Measurements from ENCODE around the gene NCK2.

Gene NCK2

GRCh38 chr2:105857076-105857740, 112.5 kb downstream of the NCK2 start:
- no peak for DNase-seq

- DNase-seq = no peak
Measured at GRCh38 chr2:105858868-105859693, 114.4 kb downstream of the NCK2 start.

GRCh38 chr2:105859694-105859951, 114.9 kb downstream of the NCK2 start:
- no peak for DNase-seq

GRCh38 chr2:105860567-105860966, 115.9 kb downstream of the NCK2 start:
- DNase-seq = no peak

- DNase-seq = no peak
Measured at GRCh38 chr2:105861200-105861599, 116.5 kb downstream of the NCK2 start.

- no peak for DNase-seq
Measured at GRCh38 chr2:105862843-105863242, 118.1 kb downstream of the NCK2 start.

GRCh38 chr2:105864262-105864661, 119.5 kb downstream of the NCK2 start:
- DNase-seq = no peak

- no peak for DNase-seq
Measured at GRCh38 chr2:105865222-105865913, 120.7 kb downstream of the NCK2 start.

GRCh38 chr2:105866216-105867185, 121.8 kb downstream of the NCK2 start:
- DNase-seq = no peak

GRCh38 chr2:105867587-105867986, 122.9 kb downstream of the NCK2 start:
- DNase-seq = no peak

GRCh38 chr2:105868060-105868459, 123.3 kb downstream of the NCK2 start:
- DNase-seq = no peak

GRCh38 chr2:105869341-105869740, 124.6 kb downstream of the NCK2 start:
- DNase-seq = no peak

GRCh38 chr2:105870062-105870461, 125.3 kb downstream of the NCK2 start:
- no peak for DNase-seq

- DNase-seq = no peak
Measured at GRCh38 chr2:105870858-105871257, 126.1 kb downstream of the NCK2 start.

GRCh38 chr2:105872142-105872728, 127.5 kb downstream of the NCK2 start:
- DNase-seq = no peak

GRCh38 chr2:105872830-105873229, 128.1 kb downstream of the NCK2 start:
- DNase-seq = no peak

- no peak for DNase-seq
Measured at GRCh38 chr2:105873281-105873680, 128.6 kb downstream of the NCK2 start.

- no peak for DNase-seq
Measured at GRCh38 chr2:105873721-105874120, 129.0 kb downstream of the NCK2 start.

- DNase-seq = no peak
Measured at GRCh38 chr2:105874466-105874865, 129.8 kb downstream of the NCK2 start.

GRCh38 chr2:105875241-105875640, 130.5 kb downstream of the NCK2 start:
- no peak for DNase-seq

GRCh38 chr2:105876191-105876590, 131.5 kb downstream of the NCK2 start:
- no peak for DNase-seq

- DNase-seq = no peak
Measured at GRCh38 chr2:105877945-105878344, 133.2 kb downstream of the NCK2 start.

All from NCI-H1417 treated with DMSO at 0.1 percent for 48 hours (cell line).